Activated naive CD8-positive, alpha-beta T cell treated with anti-CD3 and anti-CD28 coated beads, Interleukin-2, amount 50 U/mL, for 24 hours (primary cell): ENCODE measurements around the gene MINK1.

Experiments
- ATAC-seq: fragments of 150-1000 bp; cut with Tn5 transposase; one replicate; pipeline ENCODE4 v1.10.0; 2021
- DNase-seq: peaks from one replicate; pipeline ENCODE4 v3.0.0; 2021
- H3K27ac Mint-ChIP-seq: one replicate; pipeline ENCODE4 v1.8.0; 2021; ENCODE audit warnings: mild to moderate bottlenecking, mixed read lengths
- H3K27me3 Mint-ChIP-seq: one replicate; pipeline ENCODE4 v1.8.0; 2021; ENCODE audit warnings: mixed read lengths
- H3K36me3 Mint-ChIP-seq: one replicate; pipeline ENCODE4 v1.8.0; 2021; ENCODE audit warnings: low read depth, mixed read lengths
- H3K4me1 Mint-ChIP-seq: one replicate; pipeline ENCODE4 v1.8.0; 2021; ENCODE audit warnings: mixed read lengths
- H3K4me3 Mint-ChIP-seq: one replicate; pipeline ENCODE4 v1.8.0; 2021; ENCODE audit warnings: mild to moderate bottlenecking, moderate library complexity, mixed read lengths
- H3K9me3 Mint-ChIP-seq: one replicate; pipeline ENCODE4 v1.8.0; 2021; ENCODE audit warnings: mixed read lengths

Gene MINK1

GRCh38 chr17:4833941-4834680, 971 bp downstream of the MINK1 start:
- H3K9me3 Mint-ChIP-seq = no peaks in the 10 kb centered on the region
- H3K4me3 Mint-ChIP-seq = peak overlapping the region; percentile 95
- peaks cover 33% of the 10 kb centered on the region for H3K4me1 Mint-ChIP-seq
- DNase-seq = no peak
- peaks cover 1% of the 10 kb centered on the region for H3K36me3 Mint-ChIP-seq
- peak overlapping the region; percentile 90 for H3K27ac Mint-ChIP-seq
- no peak for ATAC-seq
- H3K27me3 Mint-ChIP-seq = no peaks in the 10 kb centered on the region

- H3K9me3 Mint-ChIP-seq = no peaks in the 10 kb centered on the region
- ATAC-seq = no peak
- peaks cover 39% of the 10 kb centered on the region for H3K4me1 Mint-ChIP-seq
- no peak for DNase-seq
- peak overlapping the region; percentile 95 for H3K4me3 Mint-ChIP-seq
- H3K27ac Mint-ChIP-seq = no peak overlapping the region
- no peaks in the 10 kb centered on the region for H3K27me3 Mint-ChIP-seq
- H3K36me3 Mint-ChIP-seq = peaks cover 1% of the 10 kb centered on the region
These were observed 1.5 kb downstream of the MINK1 start for GRCh38 chr17:4834681-4835020.

- Mint-ChIP-seq H3K4me3 (no peak overlapping the region), H3K27me3 (no peaks in the 10 kb centered on the region), H3K4me1 (peaks cover 54% of the 10 kb centered on the region), H3K27ac (no peak overlapping the region), H3K36me3 (peaks cover 1% of the 10 kb centered on the region), H3K9me3 (no peaks in the 10 kb centered on the region)
- DNase-seq = no peak
- no peak for ATAC-seq
These were observed 3.1 kb downstream of the MINK1 start for GRCh38 chr17:4836221-4836620.

GRCh38 chr17:4837471-4838308, 4.5 kb downstream of the MINK1 start:
- no peak for ATAC-seq
- no peak for DNase-seq
- Mint-ChIP-seq H3K4me1 (peaks cover 63% of the 10 kb centered on the region), H3K4me3 (no peak overlapping the region), H3K36me3 (peaks cover 1% of the 10 kb centered on the region), H3K27me3 (no peaks in the 10 kb centered on the region), H3K27ac (no peak overlapping the region), H3K9me3 (no peaks in the 10 kb centered on the region)

GRCh38 chr17:4838309-4838785, 5.2 kb downstream of the MINK1 start:
- no peaks in the 10 kb centered on the region for H3K27me3 Mint-ChIP-seq
- DNase-seq = no peak
- no peaks in the 10 kb centered on the region for H3K36me3 Mint-ChIP-seq
- peaks cover 64% of the 10 kb centered on the region for H3K4me1 Mint-ChIP-seq
- ATAC-seq = no peak
- H3K27ac Mint-ChIP-seq = no peak overlapping the region
- no peaks in the 10 kb centered on the region for H3K9me3 Mint-ChIP-seq
- no peak overlapping the region for H3K4me3 Mint-ChIP-seq

GRCh38 chr17:4839221-4839620, 6.1 kb downstream of the MINK1 start:
- Mint-ChIP-seq H3K4me3 (no peak overlapping the region), H3K9me3 (no peaks in the 10 kb centered on the region), H3K4me1 (peaks cover 58% of the 10 kb centered on the region), H3K27ac (no peak overlapping the region), H3K36me3 (no peaks in the 10 kb centered on the region), H3K27me3 (no peaks in the 10 kb centered on the region)
- DNase-seq (no peak), ATAC-seq (no peak)

- Mint-ChIP-seq H3K4me1 (peaks cover 49% of the 10 kb centered on the region), H3K4me3 (peak overlapping the region; percentile 45), H3K9me3 (no peaks in the 10 kb centered on the region), H3K27me3 (no peaks in the 10 kb centered on the region), H3K27ac (peak overlapping the region; percentile 55), H3K36me3 (peaks cover 3% of the 10 kb centered on the region)
- ATAC-seq (peak; percentile 42), DNase-seq (no peak)
These were observed 7.1 kb downstream of the MINK1 start for GRCh38 chr17:4839965-4840892.

- DNase-seq (peak; percentile 48), ATAC-seq (peak; percentile 93)
- peak overlapping the region; percentile 32 for H3K4me3 Mint-ChIP-seq
These were observed 7.7 kb downstream of the MINK1 start for GRCh38 chr17:4840893-4841242.

GRCh38 chr17:4842376-4842775, 9.2 kb downstream of the MINK1 start:
- Mint-ChIP-seq H3K27me3 (no peaks in the 10 kb centered on the region), H3K36me3 (peaks cover 4% of the 10 kb centered on the region), H3K9me3 (no peaks in the 10 kb centered on the region), H3K4me1 (peaks cover 38% of the 10 kb centered on the region), H3K4me3 (no peak overlapping the region), H3K27ac (no peak overlapping the region)
- ATAC-seq = no peak
- DNase-seq = no peak

More at GRCh38 chr17:4840893-4841242, 7.7 kb downstream of the MINK1 start:
- peaks cover 44% of the 10 kb centered on the region for H3K4me1 Mint-ChIP-seq
- peak overlapping the region; percentile 55 for H3K27ac Mint-ChIP-seq
- H3K36me3 Mint-ChIP-seq = peaks cover 4% of the 10 kb centered on the region
- no peaks in the 10 kb centered on the region for H3K9me3 Mint-ChIP-seq
- H3K27me3 Mint-ChIP-seq = no peaks in the 10 kb centered on the region

- H3K4me1 Mint-ChIP-seq = peaks cover 38% of the 10 kb centered on the region
- H3K4me3 Mint-ChIP-seq = no peak overlapping the region
- ATAC-seq (no peak), DNase-seq (no peak)
- H3K9me3 Mint-ChIP-seq = no peaks in the 10 kb centered on the region
- peaks cover 4% of the 10 kb centered on the region for H3K36me3 Mint-ChIP-seq
- no peak overlapping the region for H3K27ac Mint-ChIP-seq
- H3K27me3 Mint-ChIP-seq = no peaks in the 10 kb centered on the region
These were observed 10.3 kb downstream of the MINK1 start for GRCh38 chr17:4843321-4844000.

- DNase-seq (no peak), ATAC-seq (no peak)
- no peaks in the 10 kb centered on the region for H3K27me3 Mint-ChIP-seq
- H3K27ac Mint-ChIP-seq = no peak overlapping the region
- peaks cover 4% of the 10 kb centered on the region for H3K36me3 Mint-ChIP-seq
- no peak overlapping the region for H3K4me3 Mint-ChIP-seq
- peaks cover 27% of the 10 kb centered on the region for H3K4me1 Mint-ChIP-seq
- no peaks in the 10 kb centered on the region for H3K9me3 Mint-ChIP-seq
These were observed 12.0 kb downstream of the MINK1 start for GRCh38 chr17:4845118-4845517.

- H3K9me3 Mint-ChIP-seq = peaks cover under 1% of the 10 kb centered on the region
- no peak overlapping the region for H3K27ac Mint-ChIP-seq
- no peak for DNase-seq
- H3K4me1 Mint-ChIP-seq = peaks cover 17% of the 10 kb centered on the region
- no peak overlapping the region for H3K4me3 Mint-ChIP-seq
- H3K36me3 Mint-ChIP-seq = peaks cover 4% of the 10 kb centered on the region
- H3K27me3 Mint-ChIP-seq = no peaks in the 10 kb centered on the region
- no peak for ATAC-seq
These were observed 13.7 kb downstream of the MINK1 start for GRCh38 chr17:4846635-4847390.

- Mint-ChIP-seq H3K36me3 (peaks cover 8% of the 10 kb centered on the region), H3K27ac (no peak overlapping the region), H3K9me3 (peaks cover 6% of the 10 kb centered on the region), H3K4me3 (no peak overlapping the region), H3K27me3 (no peaks in the 10 kb centered on the region), H3K4me1 (peaks cover 14% of the 10 kb centered on the region)
- ATAC-seq (no peak), DNase-seq (no peak)
These were observed 15.9 kb downstream of the MINK1 start for GRCh38 chr17:4849011-4849536.
